Measurements from ENCODE around the gene EPB41.
"Not testable (repeated sequence)": the region's sequence is repeated elsewhere in the genome, so short reads cannot be mapped to it uniquely, and the experiment has no call there.

EPB41 gene

GRCh38 chr1:28914228-28915030 lies at the start of gene EPB41:
TSS of gene EPB41 (plus strand) at chr1:28914569. CDS start at chr1:28987438, 72,869 bp downstream.
- peak within 1 kb of the TSS; percentile 50 for H3K4me3 ChIP-seq (ENCODE audit: control insufficient read depth, low read depth, low read length)
- peak; percentile 18 for DNase-seq (ENCODE audit: low read depth)
- no peak for TF ChIP-seq CTCF (IDR thresholded peaks at IDR 0.05; ENCODE audit: control insufficient read depth, insufficient read depth, low read depth, low read length, missing control alignments)

- no peak overlapping the region for H3K4me3 ChIP-seq (ENCODE audit: control insufficient read depth, low read depth, low read length)
- DNase-seq (ENCODE audit: low read depth): no peak
- no peak for TF ChIP-seq CTCF (IDR thresholded peaks at IDR 0.05; ENCODE audit: control insufficient read depth, insufficient read depth, low read depth, low read length, missing control alignments)
Measured at GRCh38 chr1:28864695-28865094, 49.7 kb upstream of the EPB41 start.

GRCh38 chr1:28865997-28866650 lies 48.2 kb upstream of the EPB41 start:
- no peak for DNase-seq (ENCODE audit: low read depth)
- TF ChIP-seq CTCF (IDR thresholded peaks at IDR 0.05; ENCODE audit: control insufficient read depth, insufficient read depth, low read depth, low read length, missing control alignments): no peak
- no peak overlapping the region for H3K4me3 ChIP-seq (ENCODE audit: control insufficient read depth, low read depth, low read length)

- no peak overlapping the region for H3K4me3 ChIP-seq (ENCODE audit: control insufficient read depth, low read depth, low read length)
- DNase-seq (ENCODE audit: low read depth): no peak
- TF ChIP-seq CTCF (IDR thresholded peaks at IDR 0.05; ENCODE audit: control insufficient read depth, insufficient read depth, low read depth, low read length, missing control alignments): no peak
Measured at GRCh38 chr1:28867850-28868249, 46.5 kb upstream of the EPB41 start.

- DNase-seq (ENCODE audit: low read depth): no peak
- no peak overlapping the region for H3K4me3 ChIP-seq (ENCODE audit: control insufficient read depth, low read depth, low read length)
- no peak for TF ChIP-seq CTCF (IDR thresholded peaks at IDR 0.05; ENCODE audit: control insufficient read depth, insufficient read depth, low read depth, low read length, missing control alignments)
Measured at GRCh38 chr1:28869952-28870351, 44.4 kb upstream of the EPB41 start.

- no peak for TF ChIP-seq CTCF (IDR thresholded peaks at IDR 0.05; ENCODE audit: control insufficient read depth, insufficient read depth, low read depth, low read length, missing control alignments)
- H3K4me3 ChIP-seq (ENCODE audit: control insufficient read depth, low read depth, low read length): no peak overlapping the region
- DNase-seq (ENCODE audit: low read depth): no peak
Measured at GRCh38 chr1:28871631-28872401, 42.6 kb upstream of the EPB41 start.

GRCh38 chr1:28875134-28875533 lies 39.2 kb upstream of the EPB41 start:
- not testable (repeated sequence) for H3K4me3 ChIP-seq (ENCODE audit: control insufficient read depth, low read depth, low read length); DNase-seq (ENCODE audit: low read depth)

Data from AG09309 (cell line).